Measurements from ENCODE around the gene C13orf46. TPM values are rescaled to one million over a fixed set of nuclear protein-coding genes. Genes with fewer than 3 reads are reported as not detected.

The C13orf46 gene
- total and polyA plus RNA-seq, 10 of the 15 experiments (the other 5 are each of a cell fraction or from before 2014, with no cell fraction given), result 0.01 to 0.18 (median 0.09) TPM; not detected in 6

DNA sequence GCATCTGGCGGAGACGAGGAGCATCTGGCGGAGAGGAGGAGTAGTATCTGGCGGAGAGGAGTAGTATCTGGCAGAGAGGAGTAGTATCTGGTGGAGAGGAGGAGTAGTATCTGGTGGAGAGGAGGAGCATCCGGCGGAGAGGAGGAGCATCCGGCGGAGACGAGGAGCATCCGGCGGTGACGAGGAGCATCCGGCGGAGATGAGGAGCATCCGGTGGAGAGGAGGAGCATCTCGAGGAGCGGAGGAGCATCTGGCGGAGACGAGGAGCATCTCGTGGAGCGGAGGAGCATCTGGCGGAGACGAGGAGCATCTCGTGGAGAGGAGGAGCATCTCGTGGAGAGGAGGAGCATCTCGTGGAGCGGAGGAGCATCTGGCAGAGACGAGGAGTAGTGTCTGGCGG, 18.6 kb downstream of the C13orf46 start:
- TF ChIP-seq, protein P1, sequence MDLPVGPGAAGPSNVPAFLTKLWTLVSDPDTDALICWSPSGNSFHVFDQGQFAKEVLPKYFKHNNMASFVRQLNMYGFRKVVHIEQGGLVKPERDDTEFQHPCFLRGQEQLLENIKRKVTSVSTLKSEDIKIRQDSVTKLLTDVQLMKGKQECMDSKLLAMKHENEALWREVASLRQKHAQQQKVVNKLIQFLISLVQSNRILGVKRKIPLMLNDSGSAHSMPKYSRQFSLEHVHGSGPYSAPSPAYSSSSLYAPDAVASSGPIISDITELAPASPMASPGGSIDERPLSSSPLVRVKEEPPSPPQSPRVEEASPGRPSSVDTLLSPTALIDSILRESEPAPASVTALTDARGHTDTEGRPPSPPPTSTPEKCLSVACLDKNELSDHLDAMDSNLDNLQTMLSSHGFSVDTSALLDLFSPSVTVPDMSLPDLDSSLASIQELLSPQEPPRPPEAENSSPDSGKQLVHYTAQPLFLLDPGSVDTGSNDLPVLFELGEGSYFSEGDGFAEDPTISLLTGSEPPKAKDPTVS (IDR thresholded peaks at IDR 0.05; ENCODE audit: low read depth, low read length), result no peak
- TF ChIP-seq EGR1 (IDR thresholded peaks at IDR 0.05; ENCODE audit: borderline replicate concordance in 1 of 2, low read depth in 2 of 2, low read length in 2 of 2), result no peak
- no peak overlapping the region for H3K4me2 ChIP-seq (ENCODE audit: control insufficient read depth, insufficient read depth)
- no peaks in the 10 kb centered on the region for H4K20me1 ChIP-seq (ENCODE audit: control insufficient read depth, insufficient read depth)
- no peaks in the 10 kb centered on the region for H3K27me3 ChIP-seq (replicated peaks in 1 of 2; ENCODE audit: control insufficient read depth in 2 of 2, insufficient read depth in 2 of 2, low read length in 1 of 2)
- H3K36me3 ChIP-seq (ENCODE audit: control insufficient read depth in 2 of 2, insufficient read depth in 2 of 2, low read length in 1 of 2), result no peaks in the 10 kb centered on the region
- no peaks in the 10 kb centered on the region for H3K79me2 ChIP-seq (ENCODE audit: control insufficient read depth, insufficient read depth, low read length)
- ChIA-PET CTCF (no interaction called here), POLR2A (no interaction called here), RAD21 (ENCODE audit: unreplicated experiment) (no interaction called here), SMC1A (ENCODE audit: uncharacterized antibody, unreplicated experiment) (no interaction called here)
- in situ Hi-C loops (cut with MboI) (loop anchor here (5.0 kb wide), 1 partner anchor 267 kb away; no protein-coding TSS in a partner anchor), intact Hi-C loops (cut with micrococcal nuclease; ENCODE audit: unreplicated experiment) (no loop called here)
- WGBS (ENCODE audit: insufficient coverage, insufficient replicate concordance, low lambda C conversion rate, missing lambda C conversion rate), result 79% methylated on average over 21 of the region's 29 CpGs
- DNase-seq (ENCODE audit: low read depth, low spot score) (no peak), FAIRE-seq (no peak), ATAC-seq (no peak)
- H3K4me1 ChIP-seq (ENCODE audit: control insufficient read depth, insufficient read depth, low read length), result no peaks in the 10 kb centered on the region
- no TSS peak for BruUV-seq (replicated peaks)
- no peak overlapping the region for H3K9ac ChIP-seq (ENCODE audit: control insufficient read depth, insufficient read depth, low read length)
- H2AFZ ChIP-seq (ENCODE audit: control insufficient read depth, low read depth, low read length), result no peak overlapping the region
- H3K4me3 ChIP-seq, result no peak overlapping the region
- peaks cover 3% of the 10 kb centered on the region; the same call in 1 of the 3 replicates for H3K9me3 ChIP-seq (replicated peaks; ENCODE audit: control insufficient read depth, insufficient read depth, low read length)
- no peak overlapping the region for H3K27ac ChIP-seq (ENCODE audit: control insufficient read depth, insufficient read depth)

GRCh38 chr13:113954046-113954835, 19.6 kb downstream of the C13orf46 start:
- no peak overlapping the region for H3K4me2 ChIP-seq (ENCODE audit: control insufficient read depth, insufficient read depth)
- ChIA-PET POLR2A (no interaction called here), CTCF (no interaction called here), SMC1A (ENCODE audit: uncharacterized antibody, unreplicated experiment) (interaction anchor here (0.6 kb wide), 1 partner anchor 387 kb away, joined by 3 read pairs; no protein-coding TSS in a partner anchor), RAD21 (ENCODE audit: unreplicated experiment) (no interaction called here)
- H3K4me3 ChIP-seq, result no peak overlapping the region
- no peak overlapping the region for H3K27ac ChIP-seq (ENCODE audit: control insufficient read depth, insufficient read depth)
- no peaks in the 10 kb centered on the region for H3K79me2 ChIP-seq (ENCODE audit: control insufficient read depth, insufficient read depth, low read length)
- intact Hi-C loops (cut with micrococcal nuclease; ENCODE audit: unreplicated experiment) (no loop called here), in situ Hi-C loops (cut with MboI) (no loop called here)
- no peaks in the 10 kb centered on the region for H3K4me1 ChIP-seq (ENCODE audit: control insufficient read depth, insufficient read depth, low read length)
- no peak overlapping the region for H3K9ac ChIP-seq (ENCODE audit: control insufficient read depth, insufficient read depth, low read length)
- no peaks in the 10 kb centered on the region for H3K36me3 ChIP-seq (ENCODE audit: control insufficient read depth in 2 of 2, insufficient read depth in 2 of 2, low read length in 1 of 2)
- TF ChIP-seq ATF7 (IDR thresholded peaks at IDR 0.05; ENCODE audit: low read depth) (no peak), POU2F2 (IDR thresholded peaks at IDR 0.05; ENCODE audit: borderline replicate concordance, low read depth, low read length) (no peak), BHLHE40 (IDR thresholded peaks at IDR 0.05; ENCODE audit: borderline replicate concordance in 1 of 2, low read depth in 2 of 2, low read length in 1 of 2) (no peak), NRF1 (conservative IDR thresholded peaks at IDR 0.05; ENCODE audit: low read depth, low read length) (no peak), ZNF207 (IDR thresholded peaks at IDR 0.05; ENCODE audit: borderline replicate concordance) (no peak), CHD1 (IDR thresholded peaks at IDR 0.05; ENCODE audit: low read depth, low read length) (no peak), CREM (IDR thresholded peaks at IDR 0.05; ENCODE audit: low read depth) (no peak), TBL1XR1 (IDR thresholded peaks at IDR 0.05; ENCODE audit: low read depth, low read length) (no peak), TCF12 (IDR thresholded peaks at IDR 0.05; ENCODE audit: low read depth, low read length) (no peak), JUNB (IDR thresholded peaks at IDR 0.05) (no peak)
- TF ChIP-seq, protein P2, sequence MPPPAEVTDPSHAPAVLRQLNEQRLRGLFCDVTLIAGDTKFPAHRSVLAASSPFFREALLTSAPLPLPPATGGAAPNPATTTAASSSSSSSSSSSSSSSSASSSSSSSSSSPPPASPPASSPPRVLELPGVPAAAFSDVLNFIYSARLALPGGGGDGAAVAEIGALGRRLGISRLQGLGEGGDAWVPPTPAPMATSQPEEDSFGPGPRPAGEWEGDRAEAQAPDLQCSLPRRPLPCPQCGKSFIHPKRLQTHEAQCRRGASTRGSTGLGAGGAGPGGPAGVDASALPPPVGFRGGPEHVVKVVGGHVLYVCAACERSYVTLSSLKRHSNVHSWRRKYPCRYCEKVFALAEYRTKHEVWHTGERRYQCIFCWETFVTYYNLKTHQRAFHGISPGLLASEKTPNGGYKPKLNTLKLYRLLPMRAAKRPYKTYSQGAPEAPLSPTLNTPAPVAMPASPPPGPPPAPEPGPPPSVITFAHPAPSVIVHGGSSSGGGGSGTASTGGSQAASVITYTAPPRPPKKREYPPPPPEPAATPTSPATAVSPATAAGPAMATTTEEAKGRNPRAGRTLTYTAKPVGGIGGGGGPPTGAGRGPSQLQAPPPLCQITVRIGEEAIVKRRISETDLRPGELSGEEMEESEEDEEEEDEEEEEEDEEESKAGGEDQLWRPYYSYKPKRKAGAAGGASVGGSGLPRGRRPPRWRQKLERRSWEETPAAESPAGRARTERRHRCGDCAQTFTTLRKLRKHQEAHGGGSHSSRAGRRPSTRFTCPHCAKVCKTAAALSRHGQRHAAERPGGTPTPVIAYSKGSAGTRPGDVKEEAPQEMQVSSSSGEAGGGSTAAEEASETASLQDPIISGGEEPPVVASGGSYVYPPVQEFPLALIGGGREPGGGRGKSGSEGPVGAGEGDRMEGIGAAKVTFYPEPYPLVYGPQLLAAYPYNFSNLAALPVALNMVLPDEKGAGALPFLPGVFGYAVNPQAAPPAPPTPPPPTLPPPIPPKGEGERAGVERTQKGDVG (CRISPR knock-in tag; IDR thresholded peaks at IDR 0.05), result no peak
- H2AFZ ChIP-seq (ENCODE audit: control insufficient read depth, low read depth, low read length), result no peak overlapping the region
- WGBS (ENCODE audit: insufficient coverage, insufficient replicate concordance, low lambda C conversion rate, missing lambda C conversion rate), result 55% methylated on average over 20 of the region's 20 CpGs
- no peak for FAIRE-seq
- H3K9me3 ChIP-seq (replicated peaks; ENCODE audit: control insufficient read depth, insufficient read depth, low read length), result peaks cover 1% of the 10 kb centered on the region; the same call in 1 of the 3 replicates
- no peak for DNase-seq (ENCODE audit: low read depth, low spot score)
- H4K20me1 ChIP-seq (ENCODE audit: control insufficient read depth, insufficient read depth), result no peaks in the 10 kb centered on the region
- no peak for ATAC-seq
- no peaks in the 10 kb centered on the region for H3K27me3 ChIP-seq (replicated peaks in 1 of 2; ENCODE audit: control insufficient read depth in 2 of 2, insufficient read depth in 2 of 2, low read length in 1 of 2)
- no TSS peak for BruUV-seq (replicated peaks)
